Right lobe of liver (tissue), 4 donors: ENCODE measurements around the gene KCNH2.

Experiments used
- POLR2A ChIP-seq: fragments of 450-650 bp; IDR thresholded peaks from one replicate; pipeline ENCODE4 v1.6.1; 2017; ENCODE audit warnings: antibody characterized with exemption, mild to moderate bottlenecking
- TF ChIP-seq, protein P1 (sequence below), 4 donors: fragments of 200-600 bp in 3 of 4; fragments of 450-650 bp in 1 of 4; IDR thresholded peaks; one replicate each; pipeline versions ENCODE4 v1.5.1 to v1.8.0; 2016 to 2022; ENCODE audit warnings: antibody characterized with exemption in 4 of 4, mild to moderate bottlenecking in 2 of 4
- donor health status: DM: no; HTN: no; CAD: no.
- donor health status: DM: no; HTN: no; CAD: no.
- donor health status: DM: no; HTN: yes; CAD: no.

DNA sequence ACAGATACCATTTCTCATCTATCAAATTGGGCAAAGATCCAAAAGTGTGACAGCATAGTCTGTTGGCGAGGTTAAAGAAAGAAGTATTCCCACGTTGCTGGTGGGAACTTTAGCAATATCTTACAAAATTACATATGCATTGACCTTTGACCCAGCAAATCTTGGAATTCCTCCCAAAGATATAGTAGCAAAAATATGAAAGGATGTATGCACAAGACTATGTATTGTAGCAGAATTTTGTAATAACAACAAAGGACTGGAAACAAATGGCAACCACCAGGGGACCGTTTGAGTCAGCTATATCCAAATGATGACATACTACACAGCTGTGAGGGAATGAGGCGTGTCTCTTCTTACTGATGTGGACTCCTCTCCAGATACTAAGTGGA, 50.2 kb downstream of the KCNH2 start:
- TF ChIP-seq, protein P1, sequence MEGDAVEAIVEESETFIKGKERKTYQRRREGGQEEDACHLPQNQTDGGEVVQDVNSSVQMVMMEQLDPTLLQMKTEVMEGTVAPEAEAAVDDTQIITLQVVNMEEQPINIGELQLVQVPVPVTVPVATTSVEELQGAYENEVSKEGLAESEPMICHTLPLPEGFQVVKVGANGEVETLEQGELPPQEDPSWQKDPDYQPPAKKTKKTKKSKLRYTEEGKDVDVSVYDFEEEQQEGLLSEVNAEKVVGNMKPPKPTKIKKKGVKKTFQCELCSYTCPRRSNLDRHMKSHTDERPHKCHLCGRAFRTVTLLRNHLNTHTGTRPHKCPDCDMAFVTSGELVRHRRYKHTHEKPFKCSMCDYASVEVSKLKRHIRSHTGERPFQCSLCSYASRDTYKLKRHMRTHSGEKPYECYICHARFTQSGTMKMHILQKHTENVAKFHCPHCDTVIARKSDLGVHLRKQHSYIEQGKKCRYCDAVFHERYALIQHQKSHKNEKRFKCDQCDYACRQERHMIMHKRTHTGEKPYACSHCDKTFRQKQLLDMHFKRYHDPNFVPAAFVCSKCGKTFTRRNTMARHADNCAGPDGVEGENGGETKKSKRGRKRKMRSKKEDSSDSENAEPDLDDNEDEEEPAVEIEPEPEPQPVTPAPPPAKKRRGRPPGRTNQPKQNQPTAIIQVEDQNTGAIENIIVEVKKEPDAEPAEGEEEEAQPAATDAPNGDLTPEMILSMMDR (IDR thresholded peaks at IDR 0.05), result no peak
- no peak for TF ChIP-seq POLR2A
